ENCODE results near the gene IQSEC2. TPM values are rescaled to one million over a fixed set of nuclear protein-coding genes. Genes with fewer than 3 reads are reported as not detected.
A peak's percentile ranks its signal among the peaks of the same experiment; 100 is the strongest.

Gene IQSEC2
- total RNA-seq, 1 donor, result 3.6 TPM

GRCh38 chrX:53247928-53248327 lies 33.5 kb downstream of the IQSEC2 start:
- H3K4me3 ChIP-seq (ENCODE audit: low read depth, low read length), result no peak overlapping the region
- TF ChIP-seq, protein P1, sequence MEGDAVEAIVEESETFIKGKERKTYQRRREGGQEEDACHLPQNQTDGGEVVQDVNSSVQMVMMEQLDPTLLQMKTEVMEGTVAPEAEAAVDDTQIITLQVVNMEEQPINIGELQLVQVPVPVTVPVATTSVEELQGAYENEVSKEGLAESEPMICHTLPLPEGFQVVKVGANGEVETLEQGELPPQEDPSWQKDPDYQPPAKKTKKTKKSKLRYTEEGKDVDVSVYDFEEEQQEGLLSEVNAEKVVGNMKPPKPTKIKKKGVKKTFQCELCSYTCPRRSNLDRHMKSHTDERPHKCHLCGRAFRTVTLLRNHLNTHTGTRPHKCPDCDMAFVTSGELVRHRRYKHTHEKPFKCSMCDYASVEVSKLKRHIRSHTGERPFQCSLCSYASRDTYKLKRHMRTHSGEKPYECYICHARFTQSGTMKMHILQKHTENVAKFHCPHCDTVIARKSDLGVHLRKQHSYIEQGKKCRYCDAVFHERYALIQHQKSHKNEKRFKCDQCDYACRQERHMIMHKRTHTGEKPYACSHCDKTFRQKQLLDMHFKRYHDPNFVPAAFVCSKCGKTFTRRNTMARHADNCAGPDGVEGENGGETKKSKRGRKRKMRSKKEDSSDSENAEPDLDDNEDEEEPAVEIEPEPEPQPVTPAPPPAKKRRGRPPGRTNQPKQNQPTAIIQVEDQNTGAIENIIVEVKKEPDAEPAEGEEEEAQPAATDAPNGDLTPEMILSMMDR (IDR thresholded peaks at IDR 0.05; ENCODE audit: insufficient read depth, low read length), result no peak
- DNase-seq (ENCODE audit: low read depth), result no peak

- no peak overlapping the region for H3K4me3 ChIP-seq (ENCODE audit: low read depth, low read length)
- TF ChIP-seq, protein P1 (IDR thresholded peaks at IDR 0.05; ENCODE audit: insufficient read depth, low read length), result no peak
- no peak for DNase-seq (ENCODE audit: low read depth)
Measured at GRCh38 chrX:53246231-53246630, 35.2 kb downstream of the IQSEC2 start.

DNA sequence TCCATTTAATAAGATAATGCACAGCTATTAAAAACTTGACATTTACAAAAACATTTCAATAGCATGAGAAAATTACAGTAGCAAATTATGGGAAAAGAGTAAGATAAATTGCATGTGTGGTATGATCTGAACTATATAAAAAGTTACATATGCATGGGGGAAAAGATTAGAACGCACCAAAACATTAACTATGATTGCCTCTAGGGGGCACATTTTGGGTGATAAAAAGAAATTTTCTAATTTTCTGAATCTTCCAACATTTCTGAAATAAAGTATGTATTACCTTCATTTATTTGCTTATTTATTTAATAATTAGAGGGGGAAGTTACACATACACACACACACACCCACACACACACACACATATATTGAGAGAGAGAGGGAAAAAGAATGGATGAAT lies 36.8 kb downstream of the IQSEC2 start:
- H3K4me3 ChIP-seq (ENCODE audit: low read depth, low read length), result no peak overlapping the region
- DNase-seq (ENCODE audit: low read depth), result no peak

DNA sequence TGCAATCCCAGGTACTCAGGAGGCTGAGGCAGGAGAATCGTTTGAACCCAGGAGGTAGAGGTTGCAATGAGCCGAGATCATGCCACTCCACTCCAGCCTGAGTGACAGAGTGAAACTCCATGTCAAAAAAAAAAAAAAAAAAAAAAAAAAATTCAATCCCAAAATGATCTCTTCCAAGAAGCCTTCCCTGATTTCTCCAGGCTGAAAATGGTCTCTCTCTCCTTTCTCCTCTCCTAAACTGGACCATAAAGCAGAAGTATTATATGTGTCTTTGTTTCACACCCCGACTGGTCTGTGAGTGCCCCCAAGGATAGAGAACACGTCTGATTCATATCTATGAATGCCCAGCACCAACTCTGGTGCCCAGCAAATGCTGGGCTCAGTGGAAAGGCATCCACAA lies 39.1 kb downstream of the IQSEC2 start:
- H3K4me3 ChIP-seq (ENCODE audit: low read depth, low read length), result no peak overlapping the region
- TF ChIP-seq, protein P1 (IDR thresholded peaks at IDR 0.05; ENCODE audit: insufficient read depth, low read length), result no peak
- no peak for DNase-seq (ENCODE audit: low read depth)

More for the DNA sequence above, 36.8 kb downstream of the IQSEC2 start:
- TF ChIP-seq, protein P1 (IDR thresholded peaks at IDR 0.05; ENCODE audit: insufficient read depth, low read length), result peak; percentile 37

- TF ChIP-seq, protein P1 (IDR thresholded peaks at IDR 0.05; ENCODE audit: insufficient read depth, low read length), result no peak
- no peak for DNase-seq (ENCODE audit: low read depth)
- H3K4me3 ChIP-seq (ENCODE audit: low read depth, low read length), result no peak overlapping the region
Measured at GRCh38 chrX:53241558-53241957, 39.8 kb downstream of the IQSEC2 start.

DNA sequence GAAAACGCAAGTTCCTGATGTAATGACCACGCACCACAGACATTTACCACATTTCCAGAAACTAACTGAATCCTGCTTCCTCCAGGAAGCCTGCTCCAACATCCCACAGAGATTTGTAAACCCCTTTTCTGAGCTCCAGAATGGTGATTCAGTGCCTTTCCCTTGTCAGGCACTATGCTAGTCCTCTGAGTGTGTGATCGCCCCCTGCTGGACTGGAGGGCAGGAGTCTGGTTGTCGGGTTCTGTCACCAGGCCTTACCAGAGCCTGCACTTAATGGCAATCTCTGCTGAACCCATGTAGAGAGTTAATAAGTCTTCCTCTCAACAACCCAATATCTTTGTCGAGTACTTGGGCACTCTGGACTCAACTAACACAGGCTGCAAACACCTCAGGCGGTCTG lies 41.9 kb downstream of the IQSEC2 start:
- no peak for DNase-seq (ENCODE audit: low read depth)
- TF ChIP-seq, protein P1 (IDR thresholded peaks at IDR 0.05; ENCODE audit: insufficient read depth, low read length), result peak; percentile 43
- no peak overlapping the region for H3K4me3 ChIP-seq (ENCODE audit: low read depth, low read length)

- no peak overlapping the region for H3K4me3 ChIP-seq (ENCODE audit: low read depth, low read length)
- TF ChIP-seq, protein P1 (IDR thresholded peaks at IDR 0.05; ENCODE audit: insufficient read depth, low read length), result no peak
- DNase-seq (ENCODE audit: low read depth), result no peak
Measured at GRCh38 chrX:53237056-53237455, 44.3 kb downstream of the IQSEC2 start.

Data from fibroblast of the aortic adventitia (primary cell).